HCT116 (cell line): ENCODE measurements around the gene C1QTNF12. TPM values are rescaled to one million over a fixed set of nuclear protein-coding genes. Genes with fewer than 3 reads are reported as not detected.

Experiments
- ATAC-seq: fragments of 200-7000 bp; cut with Tn5 transposase; 2 replicates; pipeline ENCODE4 v1.9.1; 2020; ENCODE audit warnings: mild to moderate bottlenecking, moderate library complexity
- BruUV-seq: library from RNA; stranded (reverse); fragments of 400-500 nt; replicated peaks from 2 replicates; lab custom pipeline; 2021; lab: Mats Ljungman, UMichigan
- CTCF ChIA-PET: fragments of 300-600 bp; sonication (Branson Sonifier 250); formaldehyde crosslinking; loops from one replicate; lab custom pipeline; 2021; ENCODE audit warnings: antibody characterized with exemption; lab: Charles Lee
- POLR2A ChIA-PET: fragments of 300-600, 350-600 bp; sonication (Branson Sonifier 250); formaldehyde crosslinking; loops from one replicate; lab custom pipeline; 2021; ENCODE audit warnings: antibody characterized with exemption; lab: Charles Lee
- RAD21 ChIA-PET, 2 experiments: fragments of 300-600 bp; sonication (Branson Sonifier 250); formaldehyde crosslinking; loops; one replicate each; lab custom pipeline; 2023; ENCODE audit warnings: low total read pairs in 2 of 2; ENCODE audit not compliant: uncharacterized antibody in 2 of 2, unreplicated experiment in 2 of 2, low non-redundant PET in 1 of 2; lab: Charles Lee
- DNase-seq: peaks from one replicate; pipeline ENCODE4 v3.0.0-alpha.2; 2010; ENCODE audit warnings: low read depth, low spot score
- H2AFZ ChIP-seq: fragments of 200-600 bp; shearing (Covaris generic), sonication (generic); 2 replicates; pipeline ENCODE4 v1.6.1; 2017; ENCODE audit warnings: low read depth, mixed run types, mixed read lengths, antibody characterized with exemption, low read length; ENCODE audit not compliant: poor library complexity, severe bottlenecking
- H3K27ac ChIP-seq: 2 replicates; pipeline ENCODE4 v1.5.1; 2012; ENCODE audit warnings: low read depth, low read length
- H3K27me3 ChIP-seq: fragments of 200-600 bp; sonication (generic); 2 replicates; pipeline ENCODE4 v1.6.1; 2016; ENCODE audit warnings: mixed run types, low read length, mixed read lengths; ENCODE audit not compliant: insufficient read depth
- H3K36me3 ChIP-seq, 2 experiments: fragments of 200-500 bp in 1 of 2; fragments of 200-600 bp in 1 of 2; sonication (Bioruptor generic) in 1 of 2; sonication (generic) in 1 of 2; 2 replicates each; pipeline versions ENCODE4 v1.5.1 to v1.6.1; 2014 to 2016; ENCODE audit warnings: low read length in 2 of 2, inconsistent platforms in 1 of 2, mixed read lengths in 1 of 2, mixed run types in 1 of 2; ENCODE audit not compliant: insufficient read depth in 2 of 2, control insufficient read depth in 1 of 2
- H3K4me1 ChIP-seq, 2 experiments: fragments of 200-600 bp in 1 of 2; sonication (generic) in 1 of 2; 2 replicates each; pipeline versions ENCODE4 v1.5.1 to v1.6.1; 2012 to 2017; ENCODE audit warnings: low read length in 2 of 2, inconsistent platforms in 1 of 2, mild to moderate bottlenecking in 1 of 2, mixed read lengths in 1 of 2, mixed run types in 1 of 2, moderate library complexity in 1 of 2; ENCODE audit not compliant: insufficient read depth in 2 of 2, control insufficient read depth in 1 of 2
- H3K4me2 ChIP-seq: fragments of 200-600 bp; sonication (generic); 2 replicates; pipeline ENCODE4 v1.6.1; 2017; ENCODE audit warnings: mixed run types, low read length, mixed read lengths
- H3K4me3 ChIP-seq, 2 experiments: fragments of 200-600 bp in 1 of 2; sonication (generic) in 1 of 2; replicated peaks in 1 of 2; 2 replicates each; pipeline ENCODE4 v1.5.1; 2011 to 2016; ENCODE audit warnings: low read length in 2 of 2, control low read depth in 1 of 2, low read depth in 1 of 2, mild to moderate bottlenecking in 1 of 2, mixed read lengths in 1 of 2, mixed run types in 1 of 2
- H3K79me2 ChIP-seq: fragments of 200-600 bp; sonication (generic); 2 replicates; pipeline ENCODE4 v1.6.1; 2017; ENCODE audit warnings: mild to moderate bottlenecking, mixed run types, low read length, moderate library complexity, mixed read lengths; ENCODE audit not compliant: insufficient read depth
- H3K9ac ChIP-seq: fragments of 200-600 bp; sonication (generic); 2 replicates; pipeline ENCODE4 v1.6.1; 2016; ENCODE audit warnings: low read length, mixed read lengths
- H3K9me2 ChIP-seq: fragments of 200-600 bp; sonication (generic), shearing (Covaris generic); 2 replicates; pipeline ENCODE4 v1.6.1; 2017; ENCODE audit warnings: mixed run types, mild to moderate bottlenecking, moderate library complexity; ENCODE audit not compliant: insufficient read depth
- H3K9me3 ChIP-seq, 2 experiments: fragments of 200-500 bp in 1 of 2; fragments of 200-600 bp in 1 of 2; sonication (Bioruptor generic) in 1 of 2; sonication (generic) in 1 of 2; 2 replicates each; pipeline ENCODE4 v1.6.1; 2014 to 2017; ENCODE audit warnings: low read length in 2 of 2, mixed read lengths in 2 of 2, inconsistent platforms in 1 of 2, low read depth in 1 of 2, mild to moderate bottlenecking in 1 of 2, mixed run types in 1 of 2, moderate library complexity in 1 of 2; ENCODE audit not compliant: control insufficient read depth in 1 of 2, insufficient read depth in 1 of 2
- H4K20me1 ChIP-seq: fragments of 200-600 bp; sonication (generic), shearing (Covaris generic); 2 replicates; pipeline ENCODE4 v1.6.1; 2017; ENCODE audit warnings: mixed run types, mild to moderate bottlenecking, moderate library complexity; ENCODE audit not compliant: insufficient read depth
- ATF3 ChIP-seq: IDR thresholded peaks from 2 replicates; pipeline ENCODE4 v1.6.1; 2012
- CEBPB ChIP-seq: IDR thresholded peaks from 2 replicates; pipeline ENCODE4 v1.6.1; 2012; ENCODE audit warnings: low read depth
- ELF1 ChIP-seq: IDR thresholded peaks from 2 replicates; pipeline ENCODE4 v1.6.1; 2012; ENCODE audit warnings: low read depth, borderline replicate concordance
- JUND ChIP-seq: IDR thresholded peaks from 2 replicates; pipeline ENCODE4 v1.6.1; 2012
- POLR2AphosphoS5 ChIP-seq: IDR thresholded peaks from 2 replicates; pipeline ENCODE4 v1.6.1; 2011; ENCODE audit warnings: mild to moderate bottlenecking, low read depth, low read length, moderate library complexity
- RAD21 ChIP-seq: IDR thresholded peaks from 2 replicates; pipeline ENCODE4 v1.6.1; 2012; ENCODE audit warnings: low read depth, mild to moderate bottlenecking
- TCF7L2 ChIP-seq: IDR thresholded peaks from 2 replicates; pipeline ENCODE4 v1.7.0; 2011; ENCODE audit warnings: borderline replicate concordance, inconsistent platforms; ENCODE audit not compliant: insufficient read depth, insufficient read length; ENCODE audit errors: extremely low read depth
- ZNF274 ChIP-seq: fragments of 200-500 bp; sonication (Bioruptor generic); IDR thresholded peaks from 2 replicates; pipeline ENCODE4 v1.6.1; 2014; ENCODE audit warnings: mild to moderate bottlenecking, low read depth, low read length, inconsistent platforms
- intact Hi-C: fragments of 100-400 bp; cut with micrococcal nuclease; formaldehyde crosslinking; loops from 2 replicates; pipeline ENCODE4 v1.10.0; 2022
- total RNA-seq: library from RNA; stranded (reverse); gene quantifications from one replicate; pipeline ENCODE4 v1.2.1, GENCODE V29; 2021; ENCODE audit not compliant: unreplicated experiment

Gene C1QTNF12
- total RNA-seq, 1 experiment from 2014 or later, result 6.9 TPM

GRCh38 chr1:1242461-1243265 lies 3.9 kb downstream of the C1QTNF12 start:
- Histone ChIP-seq H3K27ac (no peak overlapping the region), H3K36me3 (no peaks in the 10 kb centered on the region), H3K79me2 (no peaks in the 10 kb centered on the region), H3K9me3 (no peaks in the 10 kb centered on the region), H4K20me1 (no peaks in the 10 kb centered on the region), H3K4me1 (peaks cover 9 to 22% of the 10 kb centered on the region in 2 experiments; a peak in 3 of 4 replicates), H3K9me2 (no peaks in the 10 kb centered on the region), H3K4me2 (no peak overlapping the region), H2AFZ (no peak overlapping the region), H3K4me3 (no peak overlapping the region), H3K9ac (no peak overlapping the region), H3K27me3 (no peaks in the 10 kb centered on the region)
- no peak for DNase-seq
- ChIA-PET RAD21 (no interaction called here), POLR2A (no interaction called here), CTCF (no interaction called here)
- TF ChIP-seq CEBPB (no peak), RAD21 (no peak), JUND (no peak), ELF1 (no peak)
- BruUV-seq, result no TSS peak
- ATAC-seq, result no peak
- intact Hi-C loops, result no loop called here

- CTCF ChIA-PET, result no interaction called here
- BruUV-seq, result no TSS peak
- RAD21 ChIA-PET, result no interaction called here
- H3K27ac ChIP-seq, result no peak overlapping the region
- DNase-seq (no peak), ATAC-seq (no peak)
- no peaks in the 10 kb centered on the region for H3K9me2 ChIP-seq
- intact Hi-C loops, result no loop called here
- no peak overlapping the region for H3K4me3 ChIP-seq
- POLR2A ChIA-PET, result interaction anchor here (0.7 kb wide), 1 partner anchor 31 kb away, joined by 4 read pairs; no protein-coding TSS in a partner anchor
- no peaks in the 10 kb centered on the region for H3K27me3 ChIP-seq
- no peaks in the 10 kb centered on the region for H3K36me3 ChIP-seq
- peaks cover 9 to 31% of the 10 kb centered on the region in 2 experiments; a peak in 3 of 4 replicates for H3K4me1 ChIP-seq
- no peak overlapping the region for H3K9ac ChIP-seq
- no peak overlapping the region for H2AFZ ChIP-seq
- H3K79me2 ChIP-seq, result no peaks in the 10 kb centered on the region
- H3K9me3 ChIP-seq, result no peaks in the 10 kb centered on the region
- no peaks in the 10 kb centered on the region for H4K20me1 ChIP-seq
- no peak for TF ChIP-seq ZNF274
- no peak for TF ChIP-seq ATF3
- TF ChIP-seq POLR2AphosphoS5, result no peak
- TF ChIP-seq TCF7L2, result no peak
- TF ChIP-seq, all 23 proteins: peak for 0
- H3K4me2 ChIP-seq, result no peak overlapping the region
Measured at GRCh38 chr1:1241588-1242219, 4.8 kb downstream of the C1QTNF12 start.
